NT2/D1 (cell line): Measurements from ENCODE around the gene ACRBP.
A peak's percentile ranks its signal among the peaks of the same experiment; 100 is the strongest.

Experiments
- DNase-seq: peaks from one replicate; pipeline ENCODE4 v3.0.0-alpha.2; 2011; ENCODE audit warnings: low read depth, low spot score
- H3K27me3 ChIP-seq: 2 replicates; pipeline ENCODE4 v1.6.0; 2011; ENCODE audit warnings: mild to moderate bottlenecking; ENCODE audit not compliant: insufficient read length, insufficient read depth
- H3K36me3 ChIP-seq: 2 replicates; pipeline ENCODE4 v1.6.1; 2011; ENCODE audit warnings: mild to moderate bottlenecking, low read length, mixed read lengths; ENCODE audit not compliant: insufficient read depth, insufficient read length
- H3K4me1 ChIP-seq: 2 replicates; pipeline ENCODE4 v1.5.1; 2011; ENCODE audit not compliant: insufficient read depth, insufficient read length
- H3K4me3 ChIP-seq: 2 replicates; pipeline ENCODE4 v1.5.1; 2011; ENCODE audit warnings: low read depth; ENCODE audit not compliant: insufficient read length
- H3K9ac ChIP-seq: 2 replicates; pipeline ENCODE4 v1.6.0; 2011; ENCODE audit warnings: low read depth; ENCODE audit not compliant: insufficient read length
- H3K9me3 ChIP-seq: 2 replicates; pipeline ENCODE4 v1.5.1; 2011; ENCODE audit warnings: mild to moderate bottlenecking, low read length; ENCODE audit not compliant: insufficient read depth
- SUZ12 ChIP-seq: IDR thresholded peaks from 2 replicates; pipeline ENCODE4 v1.6.1; 2011; ENCODE audit not compliant: insufficient read length, insufficient read depth; ENCODE audit errors: extremely low read depth
- YY1 ChIP-seq: IDR thresholded peaks from 2 replicates; pipeline ENCODE4 v1.6.1; 2011; ENCODE audit not compliant: insufficient read length, insufficient read depth
- ZNF274 ChIP-seq: IDR thresholded peaks from 2 replicates; pipeline ENCODE4 v1.6.1; 2011; ENCODE audit warnings: mild to moderate bottlenecking, low read depth, low read length

ACRBP gene

GRCh38 chr12:6639151-6639801, 8.0 kb downstream of the ACRBP start:
- peaks cover 19% of the 10 kb centered on the region for H3K4me1 ChIP-seq
- peaks cover 7% of the 10 kb centered on the region for H3K27me3 ChIP-seq
- no peak for TF ChIP-seq SUZ12
- no peak for TF ChIP-seq YY1
- TF ChIP-seq ZNF274: no peak
- no peak overlapping the region for H3K9ac ChIP-seq
- H3K4me3 ChIP-seq: no peak overlapping the region
- DNase-seq: no peak
- peaks cover 21% of the 10 kb centered on the region for H3K9me3 ChIP-seq
- H3K36me3 ChIP-seq: no peaks in the 10 kb centered on the region

GRCh38 chr12:6638305-6638704, 8.9 kb downstream of the ACRBP start:
- Histone ChIP-seq H3K27me3 (peaks cover 7% of the 10 kb centered on the region), H3K36me3 (no peaks in the 10 kb centered on the region), H3K4me1 (peaks cover 19% of the 10 kb centered on the region), H3K9me3 (peaks cover 11% of the 10 kb centered on the region), H3K4me3 (no peak overlapping the region), H3K9ac (no peak overlapping the region)
- TF ChIP-seq ZNF274 (no peak), YY1 (no peak)
- no peak for DNase-seq

- no peaks in the 10 kb centered on the region; the same call in 1 of the 2 replicates for H3K9me3 ChIP-seq
- DNase-seq: no peak
- TF ChIP-seq SUZ12: no peak
- no peak for TF ChIP-seq ZNF274
- no peak for TF ChIP-seq YY1
- no peaks in the 10 kb centered on the region for H3K36me3 ChIP-seq
- H3K9ac ChIP-seq: peak within 1 kb of the TSS; percentile 13
- H3K4me1 ChIP-seq: peaks cover 32% of the 10 kb centered on the region
- no peak within 1 kb of the TSS for H3K4me3 ChIP-seq
- peaks cover 7% of the 10 kb centered on the region for H3K27me3 ChIP-seq
These were observed 11.2 kb downstream of the ACRBP start, which contains the start of gene LPAR5 for GRCh38 chr12:6635856-6636531. Gene LPAR5, minus strand, starts transcription at chr12:6635959. Its CDS starts 14,711 bp downstream, at chr12:6621248.

GRCh38 chr12:6635375-6635855, 11.8 kb downstream of the ACRBP start:
- Histone ChIP-seq H3K36me3 (no peaks in the 10 kb centered on the region), H3K27me3 (peaks cover 7% of the 10 kb centered on the region), H3K9ac (no peak overlapping the region), H3K4me3 (no peak overlapping the region), H3K4me1 (peaks cover 34% of the 10 kb centered on the region), H3K9me3 (no peaks in the 10 kb centered on the region; the same call in 1 of the 2 replicates)
- DNase-seq: no peak
- TF ChIP-seq YY1 (no peak), ZNF274 (no peak), SUZ12 (no peak)

- Histone ChIP-seq H3K9me3 (no peaks in the 10 kb centered on the region), H3K4me3 (no peak overlapping the region), H3K36me3 (no peaks in the 10 kb centered on the region), H3K4me1 (peaks cover 30% of the 10 kb centered on the region), H3K27me3 (no peaks in the 10 kb centered on the region), H3K9ac (peak overlapping the region; percentile 0)
- no peak for DNase-seq
- TF ChIP-seq YY1 (no peak), SUZ12 (no peak), ZNF274 (no peak)
These were observed 14.9 kb downstream of the ACRBP start for GRCh38 chr12:6632026-6632983.

GRCh38 chr12:6631549-6631961, 15.7 kb downstream of the ACRBP start:
- H3K9ac ChIP-seq: peak overlapping the region; percentile 14
- H3K9me3 ChIP-seq: no peaks in the 10 kb centered on the region
- no peak overlapping the region for H3K4me3 ChIP-seq
- DNase-seq: no peak
- TF ChIP-seq YY1: no peak
- TF ChIP-seq SUZ12: no peak
- no peak for TF ChIP-seq ZNF274
- peaks cover 30% of the 10 kb centered on the region for H3K4me1 ChIP-seq
- no peaks in the 10 kb centered on the region for H3K27me3 ChIP-seq
- no peaks in the 10 kb centered on the region for H3K36me3 ChIP-seq
